Measurements from ENCODE around the gene CCDC40.
A peak's percentile ranks its signal among the peaks of the same experiment; 100 is the strongest.
"Not testable (repeated sequence)": the region's sequence is repeated elsewhere in the genome, so short reads cannot be mapped to it uniquely, and the experiment has no call there.

Gene CCDC40

DNA sequence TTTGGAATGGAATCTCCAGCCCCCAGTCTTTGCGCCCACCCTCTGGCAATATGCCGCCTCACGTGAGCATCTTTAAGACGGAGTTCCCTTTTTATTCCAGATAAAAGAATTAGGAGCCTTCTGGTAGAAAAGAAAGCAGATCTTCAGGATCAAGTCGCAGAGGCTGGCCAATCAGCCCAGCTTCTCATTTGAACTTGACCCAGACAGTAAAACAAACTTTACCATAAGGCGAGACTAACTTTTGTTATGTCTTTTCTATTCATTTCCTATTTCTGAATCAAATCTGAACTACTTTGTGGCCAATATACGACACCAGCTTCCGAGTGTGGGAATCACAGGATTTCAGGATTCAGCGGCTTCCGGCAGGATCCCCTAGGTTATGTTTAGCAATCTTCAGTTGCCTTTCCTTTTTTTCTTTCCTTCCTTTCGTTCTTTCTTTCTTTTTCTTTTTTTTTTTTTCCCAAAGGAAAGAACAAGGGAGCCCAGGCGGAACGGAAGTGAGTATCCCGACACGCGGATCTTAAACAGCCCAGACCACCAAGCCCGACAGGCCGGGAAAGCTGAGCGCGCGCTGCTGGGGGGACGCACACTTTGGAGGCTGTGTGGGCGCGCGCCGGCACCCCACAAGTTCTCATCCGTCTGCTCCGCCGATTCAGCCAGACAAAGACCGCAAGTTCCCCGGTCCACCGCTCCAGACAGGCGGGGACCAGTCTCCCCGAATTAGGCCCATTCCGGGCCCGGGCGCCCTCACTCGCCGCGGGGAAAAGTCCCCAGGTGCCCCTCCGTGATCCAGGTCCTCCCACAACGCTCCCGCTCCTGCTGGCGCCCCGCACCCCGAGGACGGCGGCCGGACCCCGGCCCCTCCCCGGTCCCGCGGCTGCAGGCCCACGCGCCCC, 1.4 kb upstream of the CCDC40 start:
- Histone ChIP-seq H3K4me1 (ENCODE audit: control insufficient read depth, insufficient read depth, low read length, poor library complexity, severe bottlenecking) (peaks cover 8% of the 10 kb centered on the region), H3K4me3 (ENCODE audit: extremely low read depth, insufficient read depth, low read length, poor library complexity, severe bottlenecking) (peak overlapping the region; percentile 76), H3K27ac (ENCODE audit: low read depth, low read length, severe bottlenecking) (peak overlapping the region; percentile 67), H3K9me3 (ENCODE audit: control insufficient read depth, low read length) (no peaks in the 10 kb centered on the region), H3K36me3 (ENCODE audit: control insufficient read depth, insufficient read depth, low read length) (peaks cover 13% of the 10 kb centered on the region)
- WGBS, 2 experiments (ENCODE audit: insufficient coverage in 2 of 2): 1 to 4% methylated on average over 30 to 43 of the region's 55 CpGs

DNA sequence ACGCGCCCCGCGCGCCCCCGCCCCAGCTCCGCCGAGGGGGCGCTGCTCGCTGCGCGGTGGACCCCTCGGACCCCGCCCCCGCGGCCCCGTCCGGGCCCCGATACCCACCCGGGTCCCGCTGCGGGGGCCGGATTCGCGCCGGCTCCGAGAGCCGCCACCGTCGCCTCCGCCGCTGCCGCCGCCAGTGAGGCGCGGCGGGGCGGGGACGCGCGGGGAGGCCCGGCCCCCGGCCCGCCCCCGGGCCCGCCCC, 830 bp upstream of the CCDC40 start, which contains the start of gene TBC1D16:
Gene TBC1D16, minus strand, starts transcription at position 186 of the 250 bp plus-strand sequence. CDS start 22,325 bp downstream, outside the sequence.
- peaks cover 7% of the 10 kb centered on the region for H3K36me3 ChIP-seq (ENCODE audit: control insufficient read depth, insufficient read depth, low read length)
- WGBS, 2 experiments (ENCODE audit: insufficient coverage in 2 of 2): 0% methylated on average over 13 to 21 of the region's 46 CpGs
- H3K4me3 ChIP-seq (ENCODE audit: extremely low read depth, insufficient read depth, low read length, poor library complexity, severe bottlenecking): peak within 1 kb of the TSS; percentile 76

GRCh38 chr17:80036715-80037477, 454 bp downstream of the CCDC40 start:
- 1 to 2% methylated on average over 32 to 46 of the region's 52 CpGs for WGBS, 2 experiments (ENCODE audit: insufficient coverage in 2 of 2)
- Histone ChIP-seq H3K9me3 (ENCODE audit: control insufficient read depth, low read length) (no peaks in the 10 kb centered on the region), H3K27ac (ENCODE audit: low read depth, low read length, severe bottlenecking) (peak overlapping the region; percentile 99)

More for the DNA sequence above, 830 bp upstream of the CCDC40 start, which contains the start of gene TBC1D16:
- Histone ChIP-seq H3K27ac (ENCODE audit: low read depth, low read length, severe bottlenecking) (peak within 1 kb of the TSS; percentile 99), H3K9me3 (ENCODE audit: control insufficient read depth, low read length) (no peaks in the 10 kb centered on the region), H3K4me1 (ENCODE audit: control insufficient read depth, insufficient read depth, low read length, poor library complexity, severe bottlenecking) (peaks cover 3% of the 10 kb centered on the region)

DNA sequence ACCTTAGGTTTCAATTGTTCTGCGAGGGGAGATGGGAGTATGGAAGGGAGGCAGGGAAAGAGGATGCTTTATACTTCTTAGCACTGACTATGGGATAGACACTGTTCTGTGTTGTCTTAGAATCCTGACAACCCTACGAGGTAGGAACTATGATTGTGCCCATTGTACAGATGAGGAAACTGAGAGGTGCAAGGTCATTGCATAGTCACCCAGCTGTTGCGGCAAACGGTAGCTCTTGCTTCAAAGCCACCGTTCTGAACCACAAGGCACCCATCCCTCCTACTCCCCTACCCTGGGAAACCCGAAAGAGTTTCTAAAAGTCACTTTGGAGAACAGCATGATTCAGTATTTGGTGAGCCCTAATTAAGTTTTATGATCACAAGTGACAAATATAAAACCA, 7.5 kb downstream of the CCDC40 start:
- no peaks in the 10 kb centered on the region for H3K4me1 ChIP-seq (ENCODE audit: control insufficient read depth, insufficient read depth, low read length, poor library complexity, severe bottlenecking)
- no peaks in the 10 kb centered on the region for H3K9me3 ChIP-seq (ENCODE audit: control insufficient read depth, low read length)
- no peak overlapping the region for H3K27ac ChIP-seq (ENCODE audit: low read depth, low read length, severe bottlenecking)
- no peak overlapping the region for H3K4me3 ChIP-seq (ENCODE audit: extremely low read depth, insufficient read depth, low read length, poor library complexity, severe bottlenecking)
- WGBS, 2 experiments (ENCODE audit: insufficient coverage in 2 of 2): 87 to 100% methylated on average over 1 to 5 of the region's 6 CpGs
- H3K36me3 ChIP-seq (ENCODE audit: control insufficient read depth, insufficient read depth, low read length): peaks cover 22% of the 10 kb centered on the region

More at GRCh38 chr17:80036715-80037477, 454 bp downstream of the CCDC40 start:
- H3K36me3 ChIP-seq (ENCODE audit: control insufficient read depth, insufficient read depth, low read length): peaks cover 6% of the 10 kb centered on the region
- H3K4me1 ChIP-seq (ENCODE audit: control insufficient read depth, insufficient read depth, low read length, poor library complexity, severe bottlenecking): peaks cover 3% of the 10 kb centered on the region
- peak overlapping the region; percentile 66 for H3K4me3 ChIP-seq (ENCODE audit: extremely low read depth, insufficient read depth, low read length, poor library complexity, severe bottlenecking)

- Histone ChIP-seq H3K27ac (ENCODE audit: low read depth, low read length, severe bottlenecking) (no peak overlapping the region), H3K4me1 (ENCODE audit: control insufficient read depth, insufficient read depth, low read length, poor library complexity, severe bottlenecking) (no peaks in the 10 kb centered on the region), H3K4me3 (ENCODE audit: extremely low read depth, insufficient read depth, low read length, poor library complexity, severe bottlenecking) (no peak overlapping the region), H3K9me3 (ENCODE audit: control insufficient read depth, low read length) (no peaks in the 10 kb centered on the region), H3K36me3 (ENCODE audit: control insufficient read depth, insufficient read depth, low read length) (peaks cover 27% of the 10 kb centered on the region)
- WGBS, 2 experiments (ENCODE audit: insufficient coverage in 2 of 2): 91 to 100% methylated on average over 2 to 3 of the region's 4 CpGs
Measured at GRCh38 chr17:80045703-80046102, 9.3 kb downstream of the CCDC40 start.

- not testable (repeated sequence) for H3K9me3 ChIP-seq (ENCODE audit: control insufficient read depth, low read length); H3K4me1 ChIP-seq (ENCODE audit: control insufficient read depth, insufficient read depth, low read length, poor library complexity, severe bottlenecking); H3K27ac ChIP-seq (ENCODE audit: low read depth, low read length, severe bottlenecking); H3K4me3 ChIP-seq (ENCODE audit: extremely low read depth, insufficient read depth, low read length, poor library complexity, severe bottlenecking)
- peaks cover 23% of the 10 kb centered on the region for H3K36me3 ChIP-seq (ENCODE audit: control insufficient read depth, insufficient read depth, low read length)
- WGBS, 2 experiments (ENCODE audit: insufficient coverage in 2 of 2): 91 to 95% methylated on average over 9 of the region's 10 CpGs
Measured at GRCh38 chr17:80046709-80047108, 10.3 kb downstream of the CCDC40 start.

- Histone ChIP-seq H3K9me3 (ENCODE audit: control insufficient read depth, low read length) (no peaks in the 10 kb centered on the region), H3K4me3 (ENCODE audit: extremely low read depth, insufficient read depth, low read length, poor library complexity, severe bottlenecking) (no peak overlapping the region), H3K27ac (ENCODE audit: low read depth, low read length, severe bottlenecking) (no peak overlapping the region), H3K36me3 (ENCODE audit: control insufficient read depth, insufficient read depth, low read length) (peaks cover 23% of the 10 kb centered on the region), H3K4me1 (ENCODE audit: control insufficient read depth, insufficient read depth, low read length, poor library complexity, severe bottlenecking) (no peaks in the 10 kb centered on the region)
- 91 to 93% methylated on average over 8 to 11 of the region's 11 CpGs for WGBS, 2 experiments (ENCODE audit: insufficient coverage in 2 of 2)
Measured at GRCh38 chr17:80047176-80047575, 10.7 kb downstream of the CCDC40 start.

- 94 to 95% methylated on average over 21 of the region's 21 CpGs for WGBS, 2 experiments (ENCODE audit: insufficient coverage in 2 of 2)
- H3K36me3 ChIP-seq (ENCODE audit: control insufficient read depth, insufficient read depth, low read length): peaks cover 10% of the 10 kb centered on the region
- no peak overlapping the region for H3K27ac ChIP-seq (ENCODE audit: low read depth, low read length, severe bottlenecking)
- no peaks in the 10 kb centered on the region for H3K9me3 ChIP-seq (ENCODE audit: control insufficient read depth, low read length)
- H3K4me1 ChIP-seq (ENCODE audit: control insufficient read depth, insufficient read depth, low read length, poor library complexity, severe bottlenecking): peaks cover 6% of the 10 kb centered on the region
- no peak overlapping the region for H3K4me3 ChIP-seq (ENCODE audit: extremely low read depth, insufficient read depth, low read length, poor library complexity, severe bottlenecking)
Measured at GRCh38 chr17:80049986-80050385, 13.5 kb downstream of the CCDC40 start.

GRCh38 chr17:80050706-80051105, 14.3 kb downstream of the CCDC40 start:
- 87 to 91% methylated on average over 16 of the region's 16 CpGs for WGBS, 2 experiments (ENCODE audit: insufficient coverage in 2 of 2)
- Histone ChIP-seq H3K4me3 (ENCODE audit: extremely low read depth, insufficient read depth, low read length, poor library complexity, severe bottlenecking) (no peak overlapping the region), H3K9me3 (ENCODE audit: control insufficient read depth, low read length) (no peaks in the 10 kb centered on the region), H3K4me1 (ENCODE audit: control insufficient read depth, insufficient read depth, low read length, poor library complexity, severe bottlenecking) (peaks cover 6% of the 10 kb centered on the region), H3K27ac (ENCODE audit: low read depth, low read length, severe bottlenecking) (no peak overlapping the region), H3K36me3 (ENCODE audit: control insufficient read depth, insufficient read depth, low read length) (peaks cover 10% of the 10 kb centered on the region)

DNA sequence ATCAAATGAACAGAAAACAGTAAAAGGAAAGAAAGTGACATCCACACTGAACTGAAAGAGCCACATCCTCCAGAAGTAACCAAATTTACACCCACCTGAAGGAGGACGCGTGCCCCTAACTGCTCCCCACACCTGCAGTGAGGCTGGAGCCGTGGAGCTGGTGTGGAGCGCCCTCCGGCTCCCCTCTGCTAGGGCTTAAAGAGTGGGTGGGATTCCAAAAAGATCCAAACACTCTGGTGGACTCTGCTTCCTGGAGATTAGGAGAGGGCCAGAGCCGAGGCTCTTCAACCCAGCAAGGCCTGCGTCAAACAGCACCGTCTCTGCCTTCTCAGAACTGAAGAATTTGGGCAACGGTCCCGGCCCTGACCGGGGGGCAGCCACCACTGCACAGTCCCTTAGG, 15.2 kb downstream of the CCDC40 start:
- Histone ChIP-seq H3K4me3 (ENCODE audit: extremely low read depth, insufficient read depth, low read length, poor library complexity, severe bottlenecking) (no peak overlapping the region), H3K36me3 (ENCODE audit: control insufficient read depth, insufficient read depth, low read length) (peaks cover 10% of the 10 kb centered on the region), H3K9me3 (ENCODE audit: control insufficient read depth, low read length) (no peaks in the 10 kb centered on the region), H3K27ac (ENCODE audit: low read depth, low read length, severe bottlenecking) (no peak overlapping the region), H3K4me1 (ENCODE audit: control insufficient read depth, insufficient read depth, low read length, poor library complexity, severe bottlenecking) (peaks cover 6% of the 10 kb centered on the region)
- WGBS, 2 experiments (ENCODE audit: insufficient coverage in 2 of 2): 88 to 96% methylated on average over 9 to 11 of the region's 11 CpGs
